NCI-H345 (cell line): ENCODE data around the gene WARS2.

Source experiments
- DNase-seq: peaks from one replicate; lab custom pipeline; 2025; lab: John Stamatoyannopoulos, UW

Gene WARS2

DNA sequence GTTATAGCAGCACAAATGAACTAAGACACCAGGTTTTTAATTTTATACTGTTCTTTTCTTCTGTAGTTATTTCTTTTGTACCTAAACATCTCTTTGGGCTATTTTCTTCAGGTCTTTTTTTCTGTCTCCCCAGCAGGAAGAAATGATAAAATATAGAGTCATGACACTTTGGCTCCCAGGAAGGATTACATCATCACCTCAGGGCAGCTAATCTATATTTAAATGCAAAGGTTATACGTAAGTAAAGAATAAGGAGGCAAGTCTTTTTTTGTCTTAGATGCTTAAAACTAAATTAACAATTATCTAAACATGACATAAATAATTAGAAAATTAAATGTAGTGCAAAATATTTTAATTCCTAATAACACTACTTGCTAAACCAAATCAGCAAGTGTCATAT lies 57.0 kb downstream of the WARS2 start:
- DNase-seq, result no peak

DNA sequence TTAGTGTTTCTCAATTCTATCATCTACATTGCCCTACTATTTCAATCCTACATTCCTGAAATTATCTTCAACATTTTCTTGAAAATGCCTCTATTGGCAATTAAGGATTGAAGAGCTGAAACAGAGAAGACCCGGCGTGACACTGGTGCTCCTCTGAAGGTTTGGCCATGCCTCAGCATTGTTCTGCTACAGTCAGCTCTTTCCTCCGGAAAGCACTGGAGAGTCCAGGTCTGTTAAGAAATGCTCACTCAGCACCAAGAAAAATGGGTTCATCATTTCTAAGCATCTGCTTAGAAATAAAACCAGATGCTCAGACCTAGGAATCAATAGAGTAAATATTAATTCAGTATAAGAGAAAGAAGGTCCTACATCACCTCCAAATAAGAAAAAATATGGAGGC lies 58.8 kb downstream of the WARS2 start:
- DNase-seq, result no peak

GRCh38 chr1:119081267-119081666 lies 59.2 kb downstream of the WARS2 start:
- no peak for DNase-seq

DNA sequence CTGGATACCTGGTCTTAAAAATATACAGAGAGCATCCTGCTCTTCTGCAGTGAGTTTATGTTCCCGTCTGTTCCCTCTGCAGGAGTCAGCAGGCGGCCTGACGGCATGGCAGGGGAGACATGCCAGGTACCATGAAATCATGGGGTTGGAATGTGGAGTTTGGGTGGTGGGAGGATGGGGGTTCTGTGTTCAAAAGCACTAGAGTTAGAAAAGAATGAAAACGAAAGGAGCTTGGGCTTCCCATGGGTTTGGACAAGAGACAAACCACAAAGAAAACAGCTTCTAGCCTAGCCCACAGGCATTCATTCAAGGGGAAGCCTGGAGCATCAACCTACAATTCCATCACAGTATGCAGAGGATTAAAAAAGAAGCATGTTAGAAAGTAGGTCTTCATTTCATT lies 59.9 kb downstream of the WARS2 start:
- no peak for DNase-seq

DNA sequence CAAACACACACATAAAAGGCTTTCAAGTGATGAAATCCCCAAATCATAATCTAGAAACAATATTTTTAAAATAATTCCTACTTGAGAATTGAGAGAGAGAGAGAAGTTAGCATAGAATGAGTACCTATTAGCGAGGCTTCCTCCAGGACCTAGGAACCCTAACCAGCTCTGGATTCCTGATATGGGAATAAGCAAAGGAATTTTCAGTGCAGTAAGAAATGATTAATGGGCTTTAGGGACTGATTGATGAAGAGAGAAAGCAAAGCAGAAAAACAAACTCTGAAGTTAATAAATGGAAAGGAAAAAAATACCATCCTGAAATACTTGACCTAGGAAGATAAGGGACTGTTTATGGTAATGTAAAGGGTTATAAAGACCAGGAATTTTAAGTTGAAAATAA lies 60.6 kb downstream of the WARS2 start:
- no peak for DNase-seq

- no peak for DNase-seq
Observed at GRCh38 chr1:119075614-119076013, 64.8 kb downstream of the WARS2 start.

GRCh38 chr1:119071321-119071720 lies 69.1 kb downstream of the WARS2 start:
- no peak for DNase-seq

- no peak for DNase-seq
Observed at GRCh38 chr1:119069682-119070081, 70.8 kb downstream of the WARS2 start.

- no peak for DNase-seq
Observed at GRCh38 chr1:119068427-119068826, 72.0 kb downstream of the WARS2 start.

- DNase-seq, result no peak
Observed at GRCh38 chr1:119061700-119062099, 78.8 kb downstream of the WARS2 start.

- DNase-seq, result no peak
Observed at GRCh38 chr1:119055568-119055967, 84.9 kb downstream of the WARS2 start.

GRCh38 chr1:119053917-119054316 lies 86.5 kb downstream of the WARS2 start:
- DNase-seq, result no peak

GRCh38 chr1:119052267-119052666 lies 88.2 kb downstream of the WARS2 start:
- no peak for DNase-seq

- DNase-seq, result no peak
Observed at GRCh38 chr1:119048624-119049404, 91.6 kb downstream of the WARS2 start.

GRCh38 chr1:119046785-119047438 lies 93.5 kb downstream of the WARS2 start:
- DNase-seq, result no peak

DNA sequence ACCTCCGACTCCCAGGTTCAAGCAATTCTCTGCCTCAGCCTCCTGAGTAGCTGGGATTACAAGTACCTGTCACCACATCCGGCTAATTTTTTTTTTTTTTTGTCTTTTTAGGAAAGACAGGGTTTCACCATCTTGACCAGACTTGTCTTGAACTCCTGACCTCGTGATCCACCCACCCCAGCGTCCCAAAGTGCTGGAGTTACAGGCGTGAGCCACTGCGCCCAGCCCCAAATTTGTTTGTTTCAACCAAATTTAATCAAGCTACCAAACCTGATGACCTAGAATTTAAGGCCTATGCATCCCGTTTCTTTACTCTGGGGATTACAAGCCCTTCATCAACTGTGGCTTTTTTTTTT lies 94.0 kb downstream of the WARS2 start:
- DNase-seq, result no peak

GRCh38 chr1:119045096-119045746 lies 95.2 kb downstream of the WARS2 start:
- no peak for DNase-seq

GRCh38 chr1:119040906-119041305 lies 99.5 kb downstream of the WARS2 start:
- DNase-seq, result no peak

DNA sequence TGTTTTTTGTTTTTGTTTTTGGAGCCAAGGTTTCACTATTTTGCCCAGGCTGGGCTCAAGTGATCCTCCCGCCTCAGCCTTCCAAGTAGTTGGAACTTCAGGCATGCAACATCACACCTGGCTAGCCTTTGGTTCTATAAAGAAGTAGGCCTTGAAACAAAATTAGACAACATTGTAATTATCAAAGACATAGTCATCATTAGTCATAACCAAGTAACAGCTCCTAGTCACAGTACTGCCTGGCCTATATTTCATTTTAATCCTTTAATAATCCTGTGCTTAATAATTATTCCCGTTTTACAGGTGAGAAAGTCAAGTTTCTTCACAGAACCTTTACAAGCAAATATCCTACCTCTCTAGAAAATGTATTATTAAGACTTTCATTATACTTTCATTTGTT lies 100.0 kb downstream of the WARS2 start:
- DNase-seq, result no peak

DNA sequence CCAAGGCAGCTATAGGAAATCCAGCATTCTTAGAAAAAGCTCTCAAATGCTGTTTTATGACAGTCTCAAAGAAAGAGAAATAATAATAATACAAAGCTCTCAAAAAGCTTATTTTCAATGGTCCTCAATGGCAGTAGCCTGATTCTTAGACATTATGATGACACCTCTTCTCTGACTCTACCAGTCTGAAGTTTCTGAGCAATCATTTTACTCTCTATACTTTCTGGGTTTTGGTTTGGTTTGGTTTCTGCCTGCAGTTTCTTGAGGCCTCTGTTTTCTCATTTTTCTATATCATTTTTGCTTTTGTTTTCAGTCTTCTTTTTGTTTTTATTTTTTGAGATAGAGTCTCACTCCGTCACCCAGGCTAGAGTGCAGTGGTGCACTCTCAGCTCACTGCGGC lies 102.1 kb downstream of the WARS2 start:
- no peak for DNase-seq

- no peak for DNase-seq
Observed at GRCh38 chr1:119034359-119034758, 106.1 kb downstream of the WARS2 start.

DNA sequence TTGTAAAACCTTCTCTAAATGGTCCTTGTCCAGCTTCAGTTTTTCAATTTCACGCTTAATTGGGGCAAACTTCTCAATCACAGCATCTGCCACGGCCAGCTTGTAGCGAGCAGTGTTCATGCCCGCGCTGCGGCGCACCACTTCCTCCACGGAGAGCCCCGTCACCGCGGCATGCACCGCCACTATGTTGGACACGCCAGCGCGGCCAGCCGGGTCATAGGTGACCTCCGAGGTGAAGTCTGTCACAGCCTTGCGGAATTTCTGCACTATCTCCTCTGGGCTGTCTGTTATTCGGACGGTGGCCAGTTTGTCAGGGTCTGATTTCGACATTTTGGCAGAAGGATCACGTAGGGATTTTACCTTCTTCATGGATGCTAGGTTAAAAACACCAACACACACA lies 107.5 kb downstream of the WARS2 start:
- DNase-seq, result no peak

DNA sequence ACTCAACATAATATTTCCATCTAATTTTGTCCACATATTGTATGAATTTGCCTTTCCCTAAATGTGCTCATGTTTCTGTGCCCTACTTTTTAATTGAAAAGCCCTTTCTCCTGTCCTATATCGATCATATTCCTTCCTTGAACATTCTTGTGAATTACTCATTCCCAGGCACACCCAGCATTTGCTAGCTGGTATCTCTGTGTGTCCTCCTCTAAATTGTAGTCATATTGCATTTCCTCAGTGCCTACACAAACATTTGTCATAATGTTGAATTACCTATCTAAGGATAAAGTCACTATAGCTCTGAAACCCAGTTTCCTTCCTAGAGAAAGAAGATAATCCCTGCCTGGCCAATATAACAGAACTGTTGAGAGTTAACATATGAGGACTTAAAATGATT lies 112.7 kb downstream of the WARS2 start:
- DNase-seq, result no peak
